ENCODE data around the gene GNG14. TPM values are rescaled to one million over a fixed set of nuclear protein-coding genes. Genes with fewer than 3 reads are reported as not detected.
"Not testable (repeated sequence)": the region's sequence is repeated elsewhere in the genome, so short reads cannot be mapped to it uniquely, and the experiment has no call there.

Gene GNG14
- total RNA-seq, 1 donor from 2014 or later = not detected

DNA sequence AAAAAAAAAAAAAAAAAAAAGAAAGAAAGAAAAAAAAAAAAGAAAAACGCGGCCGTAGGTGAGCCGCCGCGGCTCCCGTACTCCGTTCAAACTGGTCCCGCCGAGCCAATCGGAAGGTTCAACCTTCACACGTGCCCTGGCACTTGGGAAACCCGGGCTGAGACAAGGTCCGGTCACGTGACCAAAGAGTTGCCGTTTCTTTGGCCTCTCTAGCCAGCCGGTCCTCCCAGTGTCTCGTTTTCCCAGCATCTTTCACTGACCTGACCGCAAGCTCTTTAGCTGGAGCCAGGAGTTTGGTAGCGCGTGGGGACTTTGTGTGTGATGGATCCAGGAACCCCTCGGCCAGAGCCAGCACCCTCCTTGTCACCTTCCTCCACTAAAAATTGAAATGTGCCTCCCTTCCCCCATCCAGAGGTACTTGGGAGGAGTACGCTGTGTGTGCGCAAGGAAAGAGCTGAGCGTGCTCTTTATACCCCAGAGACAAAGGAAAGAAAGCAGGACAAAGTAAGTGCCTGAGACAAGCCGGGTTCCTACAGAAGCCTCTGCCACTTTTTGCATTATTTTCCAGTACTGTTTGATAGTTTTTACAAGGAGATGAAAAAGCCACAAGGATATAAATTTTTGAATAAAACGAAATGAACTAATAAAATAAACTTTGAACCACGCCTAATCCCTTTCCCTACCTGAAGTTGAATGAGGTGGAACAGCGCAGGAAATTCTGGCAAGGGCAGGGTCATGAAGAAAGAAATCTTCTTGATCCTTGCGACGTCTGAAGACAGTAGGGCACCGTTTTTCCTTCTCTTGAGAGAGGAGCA is 35.0 kb downstream of the GNG14 start:
- peak; percentile 96 for DNase-seq (ENCODE audit: low spot score)

DNA sequence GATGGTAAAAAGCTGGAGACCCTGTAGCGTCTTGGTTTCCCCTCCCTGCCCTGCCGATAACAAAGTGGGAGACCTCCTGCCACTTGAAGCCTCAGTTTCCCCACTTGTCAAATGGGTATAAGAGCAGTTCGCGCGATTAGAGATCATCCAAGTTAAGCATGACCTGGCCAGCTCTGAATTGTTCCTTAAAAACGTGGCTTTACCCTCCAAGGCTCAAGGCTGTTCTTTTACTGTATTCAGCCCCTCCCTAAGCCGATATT is 35.5 kb downstream of the GNG14 start:
- no peak for DNase-seq (ENCODE audit: low spot score)

GRCh38 chr19:12723641-12724426 is 36.0 kb downstream of the GNG14 start, which contains the start of gene TNPO2:
Gene TNPO2 (minus strand): TSS chr19:12723932. CDS start chr19:12720977, 2,955 bp downstream.
- no peak for DNase-seq (ENCODE audit: low spot score)

DNA sequence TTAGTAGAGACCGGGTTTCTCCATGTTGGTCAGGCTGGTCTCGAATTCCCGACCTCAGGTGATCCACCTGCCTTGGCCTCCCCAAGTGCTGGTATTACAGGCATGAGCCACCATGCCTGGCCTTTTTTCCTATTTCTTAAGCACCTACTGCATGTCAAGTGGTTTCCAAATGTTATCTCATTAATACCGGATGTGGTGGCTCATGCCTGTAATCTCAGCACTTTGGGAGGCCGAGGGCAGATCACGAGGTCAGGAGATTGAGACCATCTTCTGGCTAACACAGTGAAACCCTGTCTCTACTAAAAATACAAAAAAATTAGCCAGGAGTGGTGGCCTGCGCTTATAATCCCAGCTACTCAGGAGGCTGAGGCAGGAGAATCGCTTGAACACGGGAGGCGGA is 37.8 kb downstream of the GNG14 start:
- not testable (repeated sequence) for DNase-seq (ENCODE audit: low spot score)

GRCh38 chr19:12726988-12727316 is 39.2 kb downstream of the GNG14 start:
- no peak for DNase-seq (ENCODE audit: low spot score)

GRCh38 chr19:12727745-12728433 is 40.1 kb downstream of the GNG14 start:
- no peak for DNase-seq (ENCODE audit: low spot score)

- no peak for DNase-seq (ENCODE audit: low spot score)
These were observed 42.3 kb downstream of the GNG14 start for GRCh38 chr19:12730064-12730463.

- no peak for DNase-seq (ENCODE audit: low spot score)
These were observed 43.5 kb downstream of the GNG14 start for GRCh38 chr19:12731337-12731736.

- no peak for DNase-seq (ENCODE audit: low spot score)
These were observed 45.8 kb downstream of the GNG14 start for GRCh38 chr19:12733369-12734214.

- DNase-seq (ENCODE audit: low spot score) = peak; percentile 91
These were observed 49.4 kb downstream of the GNG14 start, which contains the start of gene GET3 for GRCh38 chr19:12736995-12737834. Gene GET3 (plus strand): TSS chr19:12737497. CDS start chr19:12737506, 9 bp downstream.

DNA sequence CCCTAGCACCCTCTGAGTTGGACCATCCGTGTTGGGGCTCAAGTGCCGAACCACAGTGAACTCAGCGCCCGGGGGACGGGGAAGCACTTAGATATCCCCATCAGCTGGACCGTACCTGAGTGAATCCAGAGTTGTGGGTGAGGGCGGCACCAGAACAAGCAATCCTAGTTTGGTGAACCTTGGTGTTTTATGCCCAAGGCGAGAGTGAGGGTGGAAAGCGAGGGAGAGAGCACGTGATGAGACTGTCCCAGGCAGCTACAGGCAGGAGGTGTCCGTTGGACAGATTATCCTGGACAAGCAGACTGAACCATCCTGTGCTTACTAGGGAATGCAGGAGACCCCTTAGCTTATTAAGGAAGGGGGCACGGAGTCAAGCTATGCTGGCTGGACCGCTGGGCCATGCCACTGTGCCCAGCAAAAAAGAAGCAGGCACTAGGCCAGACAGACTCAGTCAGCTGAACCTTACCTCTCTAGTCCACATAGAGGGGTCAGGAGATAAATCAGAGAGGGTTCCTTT is 50.1 kb downstream of the GNG14 start:
- DNase-seq (ENCODE audit: low spot score) = no peak

Other genes with a start within 250 kb of the GNG14 start
- gene ZNF443, start 247.0 kb upstream of the GNG14 start, total RNA-seq = 2.0 TPM
- 2.3 TPM for gene ZNF709, start 203.2 kb upstream of the GNG14 start, total RNA-seq
- gene ZNF564, start 136.5 kb upstream of the GNG14 start, total RNA-seq = 7.9 TPM
- 4.6 TPM for gene ZNF490, start 77.2 kb upstream of the GNG14 start, total RNA-seq
- gene ZNF791, start 77.1 kb upstream of the GNG14 start, total RNA-seq = 24.1 TPM
- gene MAN2B1, start 21.3 kb upstream of the GNG14 start, total RNA-seq = 106 TPM
- gene WDR83, start 21.2 kb upstream of the GNG14 start, total RNA-seq = 7.2 TPM
- 46.3 TPM for gene DHPS, start 6.1 kb upstream of the GNG14 start, total RNA-seq
- gene FBXW9, start 8.6 kb downstream of the GNG14 start, total RNA-seq = 4.4 TPM
- gene TNPO2, start 35.9 kb downstream of the GNG14 start, total RNA-seq = 79.4 TPM
- gene TRIR, start 46.7 kb downstream of the GNG14 start, total RNA-seq = 139 TPM
- 57.6 TPM for gene GET3, start 49.5 kb downstream of the GNG14 start, total RNA-seq
- gene BEST2, start 63.8 kb downstream of the GNG14 start, total RNA-seq = not detected
- gene HOOK2, start 87.6 kb downstream of the GNG14 start, total RNA-seq = 57.7 TPM
- 800 TPM for gene JUNB, start 103.5 kb downstream of the GNG14 start, total RNA-seq
- gene PRDX2, start 113.8 kb downstream of the GNG14 start, total RNA-seq = 238 TPM
- gene THSD8, start 114.1 kb downstream of the GNG14 start, total RNA-seq = 2.1 TPM
- 2.7 TPM for gene RNASEH2A, start 118.6 kb downstream of the GNG14 start, total RNA-seq
- gene RTBDN, start 146.6 kb downstream of the GNG14 start, total RNA-seq = not detected
- gene MAST1, start 150.5 kb downstream of the GNG14 start, total RNA-seq = 0.90 TPM
- 28.9 TPM for gene DNASE2, start 193.5 kb downstream of the GNG14 start, total RNA-seq
- not detected for gene KLF1, start 199.2 kb downstream of the GNG14 start, total RNA-seq
- 23.3 TPM for gene GCDH, start 203.2 kb downstream of the GNG14 start, total RNA-seq
- gene SYCE2, start 231.3 kb downstream of the GNG14 start, total RNA-seq = not detected
- gene FARSA, start 245.7 kb downstream of the GNG14 start, total RNA-seq = 51.6 TPM

All from mesenteric fat pad (tissue), 1 donor.